ENCODE measurements around the gene CRPPA.

CRPPA gene

GRCh38 chr7:16433568-16434122 lies 12.3 kb upstream of the CRPPA start:
- Mint-ChIP-seq H3K27ac (no peak overlapping the region), H3K4me1 (no peaks in the 10 kb centered on the region), H3K4me3 (no peak overlapping the region), H3K27me3 (no peaks in the 10 kb centered on the region), H3K9me3 (no peaks in the 10 kb centered on the region), H3K36me3 (ENCODE audit: low read depth) (no peaks in the 10 kb centered on the region)
- ATAC-seq (no peak), DNase-seq (no peak)

- Mint-ChIP-seq H3K27me3 (no peaks in the 10 kb centered on the region), H3K4me3 (no peak overlapping the region)
These were observed 11.0 kb upstream of the CRPPA start for GRCh38 chr7:16432425-16432731.

GRCh38 chr7:16431646-16432424 lies 10.5 kb upstream of the CRPPA start:
- no peaks in the 10 kb centered on the region for H3K9me3 Mint-ChIP-seq
- H3K4me1 Mint-ChIP-seq = no peaks in the 10 kb centered on the region
- no peak for DNase-seq
- H3K27ac Mint-ChIP-seq = no peak overlapping the region
- ATAC-seq = no peak
- H3K4me3 Mint-ChIP-seq = no peak overlapping the region
- no peaks in the 10 kb centered on the region for H3K27me3 Mint-ChIP-seq
- no peaks in the 10 kb centered on the region for H3K36me3 Mint-ChIP-seq (ENCODE audit: low read depth)

More at GRCh38 chr7:16432425-16432731, 11.0 kb upstream of the CRPPA start:
- no peak overlapping the region for H3K27ac Mint-ChIP-seq
- no peaks in the 10 kb centered on the region for H3K4me1 Mint-ChIP-seq
- no peaks in the 10 kb centered on the region for H3K36me3 Mint-ChIP-seq (ENCODE audit: low read depth)
- no peak for ATAC-seq
- H3K9me3 Mint-ChIP-seq = no peaks in the 10 kb centered on the region
- DNase-seq = no peak

GRCh38 chr7:16430133-16430532 lies 8.8 kb upstream of the CRPPA start:
- no peak overlapping the region for H3K4me3 Mint-ChIP-seq
- no peaks in the 10 kb centered on the region for H3K4me1 Mint-ChIP-seq
- no peak for ATAC-seq

GRCh38 chr7:16428672-16429071 lies 7.3 kb upstream of the CRPPA start:
- no peaks in the 10 kb centered on the region for H3K36me3 Mint-ChIP-seq (ENCODE audit: low read depth)
- H3K9me3 Mint-ChIP-seq = no peaks in the 10 kb centered on the region
- no peak overlapping the region for H3K4me3 Mint-ChIP-seq

More at GRCh38 chr7:16430133-16430532, 8.8 kb upstream of the CRPPA start:
- H3K36me3 Mint-ChIP-seq (ENCODE audit: low read depth) = no peaks in the 10 kb centered on the region
- H3K27ac Mint-ChIP-seq = no peak overlapping the region
- no peaks in the 10 kb centered on the region for H3K27me3 Mint-ChIP-seq
- no peaks in the 10 kb centered on the region for H3K9me3 Mint-ChIP-seq
- no peak for DNase-seq

GRCh38 chr7:16428182-16428581 lies 6.8 kb upstream of the CRPPA start:
- Mint-ChIP-seq H3K9me3 (no peaks in the 10 kb centered on the region), H3K4me3 (no peak overlapping the region), H3K27me3 (no peaks in the 10 kb centered on the region), H3K27ac (no peak overlapping the region), H3K36me3 (ENCODE audit: low read depth) (no peaks in the 10 kb centered on the region), H3K4me1 (no peaks in the 10 kb centered on the region)
- DNase-seq (no peak), ATAC-seq (no peak)

More at GRCh38 chr7:16428672-16429071, 7.3 kb upstream of the CRPPA start:
- H3K27me3 Mint-ChIP-seq = no peaks in the 10 kb centered on the region
- no peak for DNase-seq
- no peak for ATAC-seq
- H3K4me1 Mint-ChIP-seq = no peaks in the 10 kb centered on the region
- no peak overlapping the region for H3K27ac Mint-ChIP-seq

GRCh38 chr7:16423761-16424160 lies 2.4 kb upstream of the CRPPA start:
- H3K27me3 Mint-ChIP-seq = peaks cover 17% of the 10 kb centered on the region
- DNase-seq (no peak), ATAC-seq (no peak)
- no peak overlapping the region for H3K27ac Mint-ChIP-seq
- no peaks in the 10 kb centered on the region for H3K36me3 Mint-ChIP-seq (ENCODE audit: low read depth)
- peaks cover 20% of the 10 kb centered on the region for H3K4me1 Mint-ChIP-seq
- no peak overlapping the region for H3K4me3 Mint-ChIP-seq
- no peaks in the 10 kb centered on the region for H3K9me3 Mint-ChIP-seq

GRCh38 chr7:16422917-16423316 lies 1.6 kb upstream of the CRPPA start:
- H3K27ac Mint-ChIP-seq = no peak overlapping the region
- no peaks in the 10 kb centered on the region for H3K9me3 Mint-ChIP-seq
- DNase-seq (no peak), ATAC-seq (no peak)
- H3K36me3 Mint-ChIP-seq (ENCODE audit: low read depth) = no peaks in the 10 kb centered on the region
- no peak overlapping the region for H3K4me3 Mint-ChIP-seq
- peaks cover 17% of the 10 kb centered on the region for H3K27me3 Mint-ChIP-seq
- H3K4me1 Mint-ChIP-seq = peaks cover 20% of the 10 kb centered on the region

- H3K4me1 Mint-ChIP-seq = peaks cover 20% of the 10 kb centered on the region
- no peaks in the 10 kb centered on the region for H3K36me3 Mint-ChIP-seq (ENCODE audit: low read depth)
- peaks cover 17% of the 10 kb centered on the region for H3K27me3 Mint-ChIP-seq
- no peak overlapping the region for H3K27ac Mint-ChIP-seq
- no peak for DNase-seq
- no peak for ATAC-seq
- peak overlapping the region; percentile 51 for H3K4me3 Mint-ChIP-seq
- no peaks in the 10 kb centered on the region for H3K9me3 Mint-ChIP-seq
These were observed 731 bp upstream of the CRPPA start for GRCh38 chr7:16422103-16422435.

GRCh38 chr7:16420649-16421332 lies 547 bp downstream of the CRPPA start:
- ATAC-seq = peak; percentile 91
- H3K27ac Mint-ChIP-seq = peak overlapping the region; percentile 96
- no peaks in the 10 kb centered on the region for H3K36me3 Mint-ChIP-seq (ENCODE audit: low read depth)
- H3K27me3 Mint-ChIP-seq = peaks cover 17% of the 10 kb centered on the region
- peak overlapping the region; percentile 85 for H3K4me3 Mint-ChIP-seq
- peaks cover 22% of the 10 kb centered on the region for H3K4me1 Mint-ChIP-seq
- peak; percentile 75 for DNase-seq
- no peaks in the 10 kb centered on the region for H3K9me3 Mint-ChIP-seq

GRCh38 chr7:16420329-16420648 lies 1.0 kb downstream of the CRPPA start:
- H3K4me3 Mint-ChIP-seq = peak overlapping the region; percentile 85
- H3K4me1 Mint-ChIP-seq = peaks cover 22% of the 10 kb centered on the region
- no peaks in the 10 kb centered on the region for H3K9me3 Mint-ChIP-seq
- H3K27ac Mint-ChIP-seq = peak overlapping the region; percentile 96
- ATAC-seq (no peak), DNase-seq (peak; percentile 7)
- H3K36me3 Mint-ChIP-seq (ENCODE audit: low read depth) = no peaks in the 10 kb centered on the region
- peaks cover 17% of the 10 kb centered on the region for H3K27me3 Mint-ChIP-seq

- Mint-ChIP-seq H3K36me3 (ENCODE audit: low read depth) (no peaks in the 10 kb centered on the region), H3K27ac (peak overlapping the region; percentile 96), H3K4me1 (peaks cover 22% of the 10 kb centered on the region), H3K9me3 (no peaks in the 10 kb centered on the region), H3K27me3 (peaks cover 17% of the 10 kb centered on the region), H3K4me3 (peak overlapping the region; percentile 85)
- no peak for DNase-seq
- no peak for ATAC-seq
These were observed 1.5 kb downstream of the CRPPA start for GRCh38 chr7:16419859-16420258.

- DNase-seq = no peak
- ATAC-seq = no peak
- Mint-ChIP-seq H3K27me3 (peaks cover 17% of the 10 kb centered on the region), H3K4me1 (peaks cover 22% of the 10 kb centered on the region), H3K9me3 (no peaks in the 10 kb centered on the region), H3K36me3 (ENCODE audit: low read depth) (no peaks in the 10 kb centered on the region), H3K27ac (no peak overlapping the region), H3K4me3 (no peak overlapping the region)
These were observed 2.2 kb downstream of the CRPPA start for GRCh38 chr7:16419126-16419525.

GRCh38 chr7:16417906-16418305 lies 3.4 kb downstream of the CRPPA start:
- no peak for ATAC-seq
- Mint-ChIP-seq H3K4me3 (no peak overlapping the region), H3K9me3 (no peaks in the 10 kb centered on the region), H3K27ac (no peak overlapping the region), H3K4me1 (peaks cover 22% of the 10 kb centered on the region), H3K27me3 (peaks cover 17% of the 10 kb centered on the region), H3K36me3 (ENCODE audit: low read depth) (no peaks in the 10 kb centered on the region)
- DNase-seq = no peak

Measured in activated naive CD8-positive, alpha-beta T cell treated with anti-CD3 and anti-CD28 coated beads, Interleukin-2, amount 50 U/mL, for 24 hours (primary cell).